Stimulated activated CD4-positive, alpha-beta T cell treated with anti-CD3 and anti-CD28 coated beads, Interleukin-1b, Interleukin-23, amount 100 ng/mL, for 48 hours (primary cell): Measurements from ENCODE around the gene DTX3.
A peak's percentile ranks its signal among the peaks of the same experiment; 100 is the strongest.
"Not testable (repeated sequence)": the region's sequence is repeated elsewhere in the genome, so short reads cannot be mapped to it uniquely, and the experiment has no call there.

ENCODE experiments used
- DNase-seq: peaks from one replicate; pipeline ENCODE4 v3.0.0-alpha.2; 2020

The DTX3 gene

DNA sequence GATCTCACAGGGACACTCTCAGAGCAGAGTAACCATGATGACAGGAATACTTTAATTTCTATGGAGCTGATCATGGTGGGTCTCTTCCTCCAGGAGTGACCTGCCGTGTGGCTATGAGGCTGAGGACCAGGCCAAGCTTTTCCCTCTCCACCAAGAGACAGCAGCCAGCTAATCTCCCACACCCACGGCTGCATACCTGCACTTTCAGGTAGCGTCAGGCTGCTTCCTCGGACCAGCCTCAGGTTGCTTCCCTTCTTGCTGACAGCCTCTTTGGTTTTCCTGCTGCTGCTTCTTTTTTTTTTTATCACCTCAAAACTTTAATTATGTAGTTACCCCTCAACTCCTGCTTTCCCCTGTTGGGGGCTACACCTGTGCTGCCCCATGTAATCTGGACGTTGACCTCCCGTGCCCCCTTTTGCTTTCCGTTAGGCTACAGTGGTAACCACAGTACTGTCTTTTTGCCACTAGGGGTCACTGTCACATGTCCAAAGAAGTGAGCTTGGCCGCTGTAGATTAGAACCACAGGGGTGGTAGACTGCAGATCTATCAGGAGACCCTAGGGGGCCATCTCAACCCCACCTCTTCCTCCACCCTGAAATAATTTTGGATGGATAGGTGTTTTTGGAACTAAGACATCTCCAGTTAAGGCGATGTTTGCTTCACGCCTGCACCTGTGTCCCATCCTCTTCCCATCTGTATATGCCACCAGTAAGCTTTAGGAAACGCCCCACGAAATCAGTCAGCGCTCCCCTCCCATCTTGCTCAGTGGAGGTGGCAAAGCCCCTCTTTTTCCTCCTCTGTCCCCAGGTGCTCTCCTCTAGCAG lies 21.4 kb upstream of the DTX3 start:
- DNase-seq: peak; percentile 72

GRCh38 chr12:57584050-57584449 lies 20.6 kb upstream of the DTX3 start:
- no peak for DNase-seq

DNA sequence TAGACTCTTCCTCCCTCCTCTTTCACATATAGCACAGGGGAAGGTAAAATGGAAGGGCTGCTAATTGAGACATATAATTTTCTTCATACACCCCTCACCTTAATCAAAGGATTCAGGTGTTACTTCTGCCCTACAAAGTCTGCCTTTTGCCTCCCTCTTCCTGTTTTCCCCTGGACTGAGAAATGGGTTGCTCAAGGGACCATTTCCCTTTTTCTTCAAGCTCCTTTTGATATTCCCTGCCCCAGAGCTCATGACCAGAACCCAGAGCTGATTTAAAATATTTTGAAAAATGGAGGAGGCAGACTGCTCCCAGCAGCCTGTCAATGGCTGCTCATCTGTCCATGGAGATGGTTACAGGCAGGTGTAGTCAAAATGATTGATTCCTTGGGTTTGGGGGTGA lies 19.9 kb upstream of the DTX3 start:
- no peak for DNase-seq

- DNase-seq: no peak
Measured at GRCh38 chr12:57585156-57585555, 19.5 kb upstream of the DTX3 start.

- DNase-seq: no peak
Measured at GRCh38 chr12:57586128-57586527, 18.5 kb upstream of the DTX3 start.

DNA sequence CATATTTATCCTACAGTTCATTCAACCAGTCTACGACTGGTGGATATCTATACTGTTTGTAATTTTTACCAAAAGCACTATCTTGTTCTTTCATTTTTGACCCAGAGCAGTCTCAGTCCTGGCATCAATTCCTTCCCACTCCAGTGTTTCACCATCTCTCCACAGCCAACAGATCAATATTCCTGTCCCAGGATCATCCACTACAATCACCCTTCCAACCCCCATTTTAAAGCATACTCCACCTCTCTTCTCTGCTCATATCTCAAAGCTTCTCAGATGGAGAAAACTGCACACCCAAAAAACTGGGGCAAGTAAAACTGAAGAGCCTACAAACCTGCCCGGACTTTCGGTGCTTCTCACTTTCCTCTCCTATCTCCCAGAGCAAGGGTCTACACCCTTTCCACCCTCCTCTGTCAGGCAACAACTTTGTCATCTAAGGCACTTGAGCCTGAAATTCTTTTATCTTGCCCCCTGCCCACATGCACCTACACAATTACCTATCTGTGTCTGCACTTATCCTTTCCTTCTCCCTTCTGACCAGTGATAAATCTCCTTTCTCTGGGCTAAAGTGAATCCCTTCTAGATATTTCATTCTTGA lies 17.7 kb upstream of the DTX3 start:
- no peak for DNase-seq

- not testable (repeated sequence) for DNase-seq
Measured at GRCh38 chr12:57588951-57589610, 15.5 kb upstream of the DTX3 start.

DNA sequence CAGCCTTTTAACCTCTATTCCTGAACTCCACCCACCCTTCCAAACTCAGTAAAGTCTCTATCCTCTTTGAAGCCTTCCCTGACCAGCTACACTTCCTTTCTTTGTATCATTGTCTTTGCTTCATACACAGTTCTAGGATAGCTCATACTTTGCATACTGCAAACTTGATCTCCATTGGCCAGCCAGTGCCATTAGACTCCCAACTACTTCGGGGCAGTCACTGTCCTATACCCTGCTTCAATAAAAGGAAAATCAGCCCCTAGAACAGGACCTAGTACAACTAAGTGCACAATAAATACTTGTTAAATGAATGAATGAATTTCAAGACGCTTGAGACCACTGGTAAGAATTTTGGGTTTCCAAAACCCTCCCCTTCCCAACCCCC lies 14.2 kb upstream of the DTX3 start:
- no peak for DNase-seq

DNA sequence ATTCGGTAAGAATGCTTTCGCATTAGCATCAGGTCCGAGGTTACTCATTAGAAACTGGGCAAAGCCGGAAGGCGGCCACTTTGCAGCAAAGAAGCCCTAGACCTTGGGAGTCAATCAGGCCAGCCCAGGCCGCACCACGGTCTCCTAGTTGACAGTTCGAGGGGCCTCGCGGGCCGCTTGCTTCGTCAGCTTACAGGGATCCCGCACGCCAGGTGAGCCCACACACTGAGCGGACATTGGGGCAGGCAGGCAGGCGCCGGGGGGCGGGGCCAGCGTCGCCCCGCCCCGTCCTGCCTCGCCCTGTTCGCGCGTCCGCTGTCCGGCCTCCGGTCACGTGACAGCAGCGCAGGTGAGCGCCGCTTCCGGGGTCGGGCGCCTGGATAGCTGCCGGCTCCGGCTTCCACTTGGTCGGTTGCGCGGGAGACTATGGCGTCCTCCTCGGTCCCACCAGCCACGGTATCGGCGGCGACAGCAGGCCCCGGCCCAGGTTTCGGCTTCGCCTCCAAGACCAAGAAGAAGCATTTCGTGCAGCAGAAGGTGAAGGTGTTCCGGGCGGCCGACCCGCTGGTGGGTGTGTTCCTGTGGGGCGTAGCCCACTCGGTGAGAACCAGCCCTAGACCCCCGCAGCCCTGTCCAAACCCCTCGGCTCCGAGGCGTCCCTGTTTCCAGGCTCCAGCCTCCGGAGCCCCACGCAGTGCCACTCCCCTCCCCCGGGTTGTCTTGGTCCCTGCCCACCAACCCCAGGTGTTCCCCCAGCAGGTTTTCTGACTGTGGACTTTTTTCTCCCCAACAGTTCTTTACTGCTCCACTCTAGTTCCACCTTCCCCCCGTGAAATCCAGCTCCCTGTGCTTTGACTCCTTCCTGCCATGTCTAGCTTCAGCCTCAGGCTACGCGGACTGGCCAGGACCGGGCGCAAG lies 13.5 kb upstream of the DTX3 start, which contains the start of gene PIP4K2C:
PIP4K2C (plus strand) TSS at position 329 of the 918 bp plus-strand sequence; CDS start at position 427, 98 bp downstream.
- peak; percentile 77 for DNase-seq

GRCh38 chr12:57591782-57592325 lies 12.8 kb upstream of the DTX3 start:
- DNase-seq: no peak

- no peak for DNase-seq
Measured at GRCh38 chr12:57592551-57593165, 12.0 kb upstream of the DTX3 start.

GRCh38 chr12:57593187-57593586 lies 11.4 kb upstream of the DTX3 start:
- DNase-seq: no peak

- no peak for DNase-seq
Measured at GRCh38 chr12:57600395-57600794, 4.2 kb upstream of the DTX3 start.

DNA sequence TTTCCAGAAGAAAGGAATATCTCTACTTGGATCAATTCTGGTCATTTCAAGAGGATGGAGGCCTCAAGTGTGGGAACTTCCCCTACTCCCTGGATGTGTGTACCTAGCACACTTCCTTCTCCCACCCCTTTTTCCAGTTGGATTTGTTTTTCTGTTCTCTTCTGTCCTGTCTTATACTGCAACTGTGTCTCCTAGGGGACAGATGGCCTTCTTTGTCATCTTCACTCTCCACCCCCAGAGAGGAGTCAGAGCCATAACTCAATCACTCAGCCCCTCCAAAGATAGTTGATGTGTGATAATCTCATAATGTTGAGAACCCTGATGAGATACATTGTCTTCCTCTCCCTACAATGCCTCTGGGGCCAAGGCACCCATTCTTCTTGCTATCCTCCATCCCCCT lies 2.1 kb upstream of the DTX3 start:
- DNase-seq: no peak

DNA sequence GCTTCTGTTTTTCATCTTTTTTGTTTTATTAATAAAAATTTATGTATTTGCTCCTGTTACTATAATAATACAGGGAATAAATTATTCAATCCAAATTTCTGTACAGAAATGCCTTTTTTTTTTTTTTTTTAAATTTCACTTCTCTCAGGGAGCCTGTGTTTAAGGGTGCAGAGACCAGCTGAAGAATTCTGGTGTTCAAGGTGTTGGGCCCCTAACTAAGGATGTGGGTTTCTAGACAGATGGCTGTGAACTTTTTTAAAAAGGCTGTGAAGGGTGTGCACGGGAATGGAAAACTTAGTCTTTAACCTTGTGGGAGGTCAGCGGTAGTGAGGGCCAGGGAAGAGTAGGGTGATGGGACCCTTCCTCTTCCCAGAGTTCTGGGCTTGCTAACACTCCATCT lies 1.3 kb upstream of the DTX3 start:
- DNase-seq: no peak

DNA sequence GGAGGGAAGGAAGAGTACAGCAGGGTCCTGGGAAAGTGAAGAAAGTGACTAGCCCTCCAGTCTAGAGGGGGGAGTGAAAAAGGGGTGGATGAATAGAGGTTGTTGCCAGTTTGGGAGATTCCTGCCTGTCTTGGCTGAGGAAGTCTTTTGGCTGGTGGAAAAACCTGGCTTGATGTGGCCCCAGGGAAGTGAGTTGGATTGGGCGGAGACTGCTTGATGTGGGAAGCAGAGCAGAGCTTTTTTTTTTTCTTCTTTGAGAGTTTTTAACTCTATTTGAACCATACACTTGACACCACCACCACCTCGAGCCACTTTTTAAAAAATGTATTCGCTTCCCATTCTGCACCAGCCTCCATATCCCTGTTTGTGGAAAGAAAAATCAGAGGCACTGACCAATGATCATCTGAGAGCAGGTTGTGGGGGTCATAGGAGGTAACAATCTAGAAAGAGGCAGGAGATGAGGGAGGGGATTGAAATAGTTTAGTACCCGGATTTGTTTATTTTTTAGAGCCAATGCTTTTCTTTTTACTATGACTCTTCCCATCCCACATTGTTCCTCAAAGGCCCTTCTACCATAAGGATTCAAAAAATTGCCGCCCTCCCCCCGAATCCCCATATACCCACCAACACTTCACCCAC lies 690 bp upstream of the DTX3 start:
- DNase-seq: no peak

DNA sequence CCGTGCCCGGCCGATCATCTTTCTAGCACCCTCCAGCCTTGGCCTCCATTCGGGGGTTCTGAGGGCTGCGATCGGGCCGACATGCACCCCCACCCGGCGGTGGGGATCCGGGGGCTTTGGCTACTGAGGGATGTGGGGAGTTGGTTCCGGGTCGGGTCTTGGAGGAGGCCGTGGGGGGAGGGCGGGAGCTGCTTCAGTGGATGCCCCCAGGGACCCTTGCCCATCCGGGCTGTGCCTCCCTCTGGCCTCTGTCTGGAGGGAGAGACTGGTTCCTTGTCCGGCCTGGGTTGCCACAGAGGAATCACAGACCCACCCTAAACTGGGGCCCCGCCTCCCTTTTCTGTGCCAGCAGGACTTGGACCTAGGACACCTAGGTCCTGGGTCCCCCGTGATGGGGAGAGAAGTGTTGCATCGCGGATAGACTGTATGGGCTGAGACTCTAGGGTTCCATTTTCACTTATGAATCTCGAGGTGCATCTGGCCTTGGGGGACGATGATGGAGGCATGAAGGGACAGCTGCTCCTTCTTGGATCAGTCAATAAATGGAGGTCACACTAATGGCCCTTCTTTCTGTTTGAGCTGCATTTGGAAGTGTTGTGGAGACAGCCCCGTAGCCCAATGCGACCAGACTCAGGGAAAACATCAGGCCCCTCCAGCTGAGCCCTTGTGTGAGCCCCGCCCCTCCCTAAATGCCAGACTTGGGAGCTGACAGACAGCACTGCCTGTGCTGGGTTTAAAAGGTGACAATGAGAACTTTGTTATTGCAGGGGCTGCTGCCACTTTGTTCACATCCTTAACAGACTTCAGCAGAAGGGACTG lies 577 bp downstream of the DTX3 start:
- no peak for DNase-seq

DNA sequence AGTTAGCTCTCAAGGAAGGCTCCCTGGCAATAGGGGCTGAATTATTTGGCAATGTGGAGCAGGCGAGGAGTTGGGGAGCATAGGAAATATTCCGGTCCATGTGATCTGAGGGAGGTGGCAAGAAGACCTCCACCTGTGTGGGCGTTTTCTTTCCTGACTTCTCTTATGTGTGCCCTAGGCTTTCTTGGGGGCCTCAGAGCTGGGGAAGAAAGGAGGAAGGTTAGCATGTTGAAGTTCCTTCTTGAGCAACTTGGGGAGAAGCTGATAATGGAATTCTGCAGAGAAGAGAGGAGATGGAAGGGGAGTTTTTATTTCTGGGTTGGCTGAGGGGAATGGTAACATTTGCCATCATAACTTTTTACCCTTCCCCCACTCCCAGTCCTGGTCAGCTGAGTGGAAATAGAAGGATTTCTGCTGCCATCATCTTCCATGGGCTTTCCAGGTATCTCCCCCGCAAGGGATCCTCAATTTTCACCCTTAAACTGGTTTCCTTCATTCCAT lies 1.2 kb downstream of the DTX3 start:
- no peak for DNase-seq

GRCh38 chr12:57606399-57606798 lies 1.8 kb downstream of the DTX3 start:
- DNase-seq: no peak

DNA sequence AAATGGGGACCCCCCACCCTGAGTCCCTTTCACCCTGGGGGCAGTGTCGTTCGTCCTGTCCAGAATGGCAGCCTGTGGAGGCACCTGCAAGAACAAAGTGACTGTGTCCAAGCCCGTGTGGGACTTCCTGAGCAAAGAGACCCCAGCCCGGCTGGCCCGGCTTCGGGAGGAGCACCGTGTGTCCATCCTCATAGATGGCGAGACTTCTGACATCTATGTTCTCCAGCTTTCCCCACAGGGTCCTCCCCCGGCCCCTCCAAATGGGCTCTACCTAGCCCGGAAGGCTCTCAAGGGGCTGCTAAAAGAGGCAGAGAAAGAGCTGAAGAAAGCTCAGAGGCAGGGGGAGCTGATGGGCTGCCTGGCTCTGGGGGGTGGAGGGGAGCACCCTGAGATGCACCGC lies 2.2 kb downstream of the DTX3 start:
- no peak for DNase-seq
